Endothelial cell (in vitro differentiated cells): ENCODE results near the gene KIAA1671. TPM values are rescaled to one million over a fixed set of nuclear protein-coding genes. Genes with fewer than 3 reads are reported as not detected.
A peak's percentile ranks its signal among the peaks of the same experiment; 100 is the strongest.

ENCODE experiments used
- DNase-seq: peaks from one replicate; pipeline ENCODE4 v3.0.0; 2021; ENCODE audit warnings: low spot score
- H3K27ac Mint-ChIP-seq: one replicate; pipeline ENCODE4 v1.8.0; 2021; ENCODE audit warnings: mixed read lengths, inconsistent platforms; ENCODE audit not compliant: unreplicated experiment
- H3K27me3 Mint-ChIP-seq: one replicate; pipeline ENCODE4 v1.8.0; 2021; ENCODE audit warnings: mild to moderate bottlenecking, moderate library complexity, mixed read lengths, inconsistent platforms; ENCODE audit not compliant: unreplicated experiment
- H3K36me3 Mint-ChIP-seq: one replicate; pipeline ENCODE4 v1.8.0; 2021; ENCODE audit warnings: mild to moderate bottlenecking, low read depth, mixed read lengths, inconsistent platforms; ENCODE audit not compliant: unreplicated experiment
- H3K4me1 Mint-ChIP-seq: one replicate; pipeline ENCODE4 v1.8.0; 2021; ENCODE audit warnings: mild to moderate bottlenecking, mixed read lengths, inconsistent platforms; ENCODE audit not compliant: unreplicated experiment
- H3K4me3 Mint-ChIP-seq: one replicate; pipeline ENCODE4 v1.8.0; 2021; ENCODE audit warnings: mild to moderate bottlenecking, mixed read lengths, inconsistent platforms; ENCODE audit not compliant: unreplicated experiment
- H3K9me3 Mint-ChIP-seq: one replicate; pipeline ENCODE4 v1.8.0; 2021; ENCODE audit warnings: mixed read lengths, inconsistent platforms; ENCODE audit not compliant: unreplicated experiment
- total RNA-seq: library from RNA; stranded (reverse); fragmentation: NEBNext Ultra II Directional; extraction: Animal tissue kit (Norgen Biotek cat#: 25700); gene quantifications from one replicate; pipeline ENCODE4 v1.2.1, GENCODE V29; 2021; ENCODE audit not compliant: unreplicated experiment
- TF ChIP-seq, protein P1 (sequence below): fragments of 200-600 bp; sonication (generic); IDR thresholded peaks from one replicate; pipeline ENCODE4 v1.5.0; 2021; ENCODE audit warnings: antibody characterized with exemption; ENCODE audit not compliant: unreplicated experiment

KIAA1671 gene
- total RNA-seq, 1 donor from 2014 or later, result 92.1 TPM

DNA sequence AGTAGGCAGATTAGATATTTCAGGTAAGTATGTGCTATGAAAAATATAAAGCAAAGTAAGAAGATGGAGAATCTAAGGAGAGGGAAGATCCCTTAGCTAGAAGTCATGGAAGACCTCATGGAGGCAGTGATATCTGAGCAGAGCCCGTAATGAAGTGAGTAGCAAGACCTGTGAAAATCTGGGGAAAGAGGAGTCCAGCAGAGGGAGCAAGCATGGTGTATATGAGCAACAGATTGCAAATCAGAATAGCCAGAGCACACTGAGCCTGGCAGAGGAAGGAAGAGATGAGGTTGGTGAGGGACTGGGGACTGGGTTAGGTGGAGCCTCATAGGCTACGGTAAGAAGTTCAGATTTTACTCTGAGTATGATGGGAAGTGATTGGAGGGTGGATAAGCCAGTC lies 15.4 kb upstream of the KIAA1671 start:
- TF ChIP-seq, protein P1, sequence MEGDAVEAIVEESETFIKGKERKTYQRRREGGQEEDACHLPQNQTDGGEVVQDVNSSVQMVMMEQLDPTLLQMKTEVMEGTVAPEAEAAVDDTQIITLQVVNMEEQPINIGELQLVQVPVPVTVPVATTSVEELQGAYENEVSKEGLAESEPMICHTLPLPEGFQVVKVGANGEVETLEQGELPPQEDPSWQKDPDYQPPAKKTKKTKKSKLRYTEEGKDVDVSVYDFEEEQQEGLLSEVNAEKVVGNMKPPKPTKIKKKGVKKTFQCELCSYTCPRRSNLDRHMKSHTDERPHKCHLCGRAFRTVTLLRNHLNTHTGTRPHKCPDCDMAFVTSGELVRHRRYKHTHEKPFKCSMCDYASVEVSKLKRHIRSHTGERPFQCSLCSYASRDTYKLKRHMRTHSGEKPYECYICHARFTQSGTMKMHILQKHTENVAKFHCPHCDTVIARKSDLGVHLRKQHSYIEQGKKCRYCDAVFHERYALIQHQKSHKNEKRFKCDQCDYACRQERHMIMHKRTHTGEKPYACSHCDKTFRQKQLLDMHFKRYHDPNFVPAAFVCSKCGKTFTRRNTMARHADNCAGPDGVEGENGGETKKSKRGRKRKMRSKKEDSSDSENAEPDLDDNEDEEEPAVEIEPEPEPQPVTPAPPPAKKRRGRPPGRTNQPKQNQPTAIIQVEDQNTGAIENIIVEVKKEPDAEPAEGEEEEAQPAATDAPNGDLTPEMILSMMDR, result no peak
- H3K27ac Mint-ChIP-seq, result no peak overlapping the region
- H3K4me1 Mint-ChIP-seq, result no peaks in the 10 kb centered on the region
- no peak overlapping the region for H3K4me3 Mint-ChIP-seq
- H3K27me3 Mint-ChIP-seq, result no peaks in the 10 kb centered on the region
- no peaks in the 10 kb centered on the region for H3K36me3 Mint-ChIP-seq
- DNase-seq, result peak; percentile 36
- H3K9me3 Mint-ChIP-seq, result no peaks in the 10 kb centered on the region

DNA sequence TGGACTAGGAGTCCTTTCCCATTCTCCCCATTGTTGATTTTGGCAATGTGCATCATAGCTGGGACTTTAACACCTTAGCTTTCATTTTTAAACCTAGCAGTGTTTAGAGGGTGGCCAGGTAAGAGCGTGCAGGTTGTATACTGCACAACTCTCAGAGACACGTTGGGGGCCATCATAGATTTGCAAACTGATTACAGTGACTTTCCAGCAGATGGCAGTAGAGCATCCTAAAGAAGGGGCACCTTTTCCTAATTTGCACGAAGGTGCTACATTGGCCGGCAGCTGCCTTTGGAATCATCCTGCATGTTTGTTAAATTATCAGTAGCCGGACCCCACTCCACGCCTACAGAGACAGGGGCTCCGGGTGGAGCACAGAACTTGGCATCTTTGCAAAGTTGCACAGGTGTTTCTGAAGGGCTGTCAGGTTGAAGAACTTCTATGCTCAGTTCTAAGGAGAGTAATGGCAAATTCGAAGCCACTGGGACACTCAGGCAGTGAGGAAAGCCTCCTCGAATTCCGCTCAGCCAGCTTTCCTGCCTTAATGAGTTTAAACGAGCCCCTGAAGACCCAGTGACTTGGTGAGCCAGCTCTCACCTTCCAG lies 13.7 kb upstream of the KIAA1671 start:
- Mint-ChIP-seq H3K36me3 (no peaks in the 10 kb centered on the region), H3K4me3 (no peak overlapping the region), H3K27ac (no peak overlapping the region), H3K9me3 (no peaks in the 10 kb centered on the region), H3K4me1 (no peaks in the 10 kb centered on the region), H3K27me3 (peaks cover 2% of the 10 kb centered on the region)
- DNase-seq, result peak; percentile 51
- TF ChIP-seq, protein P1, result peak; percentile 59

DNA sequence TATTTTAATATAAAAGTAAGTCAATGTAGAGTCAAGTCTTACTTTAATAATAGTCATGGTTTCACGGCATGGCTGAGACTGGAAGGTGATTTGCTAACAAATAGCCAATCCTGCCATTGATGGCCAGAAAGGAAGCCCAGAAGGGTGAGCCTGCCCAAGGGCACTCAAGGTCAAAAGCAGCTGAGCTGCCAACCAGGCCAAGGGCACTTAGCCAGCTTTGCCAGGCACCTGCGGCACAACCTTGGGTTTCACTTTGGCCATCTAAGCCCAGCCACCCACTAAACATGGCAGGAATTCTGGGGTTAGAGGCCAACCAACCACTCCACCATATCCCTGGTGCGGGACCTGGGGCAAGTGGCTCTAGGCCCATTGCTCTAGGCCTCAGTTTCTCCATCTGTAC lies 10.2 kb upstream of the KIAA1671 start:
- Mint-ChIP-seq H3K27ac (no peak overlapping the region), H3K27me3 (peaks cover 3% of the 10 kb centered on the region), H3K36me3 (no peaks in the 10 kb centered on the region), H3K4me1 (peaks cover 6% of the 10 kb centered on the region), H3K9me3 (no peaks in the 10 kb centered on the region), H3K4me3 (no peak overlapping the region)
- TF ChIP-seq, protein P1, result no peak
- DNase-seq, result no peak

DNA sequence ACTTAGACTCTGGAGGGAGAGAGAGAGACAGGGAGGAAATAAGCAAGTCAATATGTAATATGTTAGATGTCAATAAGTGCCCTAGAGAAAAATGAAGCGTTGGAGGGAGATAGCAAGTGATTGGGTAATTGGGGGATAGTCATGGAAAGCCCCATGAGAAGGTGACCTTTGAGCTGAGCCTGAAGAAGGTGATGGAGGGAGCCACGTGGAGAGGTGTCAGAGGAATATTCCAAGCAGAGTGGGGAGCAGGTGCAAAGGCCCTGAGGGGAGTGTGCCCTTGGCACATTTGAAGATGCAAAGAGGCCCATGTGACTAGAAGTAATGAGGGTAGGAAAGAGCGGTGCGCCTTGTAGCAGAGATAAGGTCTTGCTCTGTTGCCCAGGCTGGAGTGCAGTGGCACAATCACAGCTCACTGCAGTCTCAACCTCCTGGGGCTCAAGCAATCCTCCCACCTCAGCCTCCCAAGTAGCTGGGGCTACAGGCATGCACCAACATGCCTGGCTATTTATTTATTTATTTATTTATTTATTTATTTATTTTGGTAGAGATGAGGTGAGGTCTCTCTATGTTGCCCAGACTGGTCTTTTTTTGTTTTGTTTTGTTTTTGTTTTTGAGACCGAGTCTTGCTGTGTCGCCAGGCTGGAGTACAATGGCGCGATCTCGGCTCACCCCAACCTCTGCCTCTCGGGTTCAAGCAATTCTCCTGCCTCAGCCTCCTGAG lies 8.1 kb upstream of the KIAA1671 start:
- H3K4me3 Mint-ChIP-seq, result no peak overlapping the region
- TF ChIP-seq, protein P1, result no peak
- no peaks in the 10 kb centered on the region for H3K36me3 Mint-ChIP-seq
- H3K9me3 Mint-ChIP-seq, result no peaks in the 10 kb centered on the region
- peaks cover 11% of the 10 kb centered on the region for H3K4me1 Mint-ChIP-seq
- H3K27me3 Mint-ChIP-seq, result peaks cover 7% of the 10 kb centered on the region
- DNase-seq, result no peak
- H3K27ac Mint-ChIP-seq, result no peak overlapping the region

DNA sequence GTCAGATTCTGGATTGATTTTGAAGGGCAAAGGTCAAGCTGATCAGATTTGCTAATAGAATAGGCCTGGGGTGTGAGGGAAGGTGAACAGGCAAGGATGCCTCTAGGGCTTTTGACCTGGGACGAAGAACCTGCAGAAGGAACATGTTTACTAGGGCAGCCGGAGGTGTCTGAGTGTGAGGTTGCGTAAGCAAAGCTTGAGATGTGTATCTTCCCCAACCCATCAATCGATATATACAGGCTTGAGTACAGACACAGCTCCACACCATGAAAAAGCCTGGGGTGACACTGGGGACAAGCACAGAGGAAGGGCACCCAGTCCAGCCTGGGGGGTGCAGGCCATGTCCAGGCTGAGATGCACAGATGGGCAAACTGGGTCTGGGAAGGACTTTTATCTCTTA lies 7.1 kb upstream of the KIAA1671 start:
- Mint-ChIP-seq H3K4me3 (no peak overlapping the region), H3K27ac (no peak overlapping the region), H3K27me3 (peaks cover 7% of the 10 kb centered on the region), H3K36me3 (no peaks in the 10 kb centered on the region), H3K4me1 (peaks cover 17% of the 10 kb centered on the region), H3K9me3 (no peaks in the 10 kb centered on the region)
- no peak for DNase-seq
- TF ChIP-seq, protein P1, result no peak
